PC-3 (cell line): ENCODE measurements around the gene CORO1C.

Source experiments
- CTCF ChIP-seq: fragments of 300-600 bp; sonication (generic); conservative IDR thresholded peaks from 2 replicates; pipeline ENCODE4 v1.5.1; 2017; ENCODE audit warnings: antibody characterized with exemption, low read depth, mild to moderate bottlenecking, low read length
- EZH2 ChIP-seq: fragments of 300-600 bp; sonication (generic); IDR thresholded peaks from one replicate; pipeline ENCODE4 v1.6.1; 2017; ENCODE audit warnings: antibody characterized with exemption, mild to moderate bottlenecking, low read length; ENCODE audit not compliant: unreplicated experiment

DNA sequence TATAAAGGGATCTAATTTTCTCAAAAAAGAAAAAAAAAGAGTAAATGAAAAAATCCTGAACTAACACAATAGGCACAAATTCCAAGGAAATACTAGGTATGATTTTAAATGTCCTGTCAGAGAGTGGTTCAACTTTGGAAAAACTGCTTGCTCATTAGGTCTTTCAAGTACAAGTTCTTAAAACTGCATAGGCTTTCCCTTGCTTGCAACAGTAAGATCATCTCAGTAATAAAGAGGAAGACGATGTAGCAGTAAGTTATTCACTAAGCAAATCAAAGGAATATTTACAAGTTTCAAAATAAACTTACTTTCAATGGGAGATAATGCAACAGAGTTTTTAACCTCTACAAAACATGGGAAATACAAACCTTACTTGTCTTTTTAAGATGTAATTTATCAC lies 21.6 kb downstream of the CORO1C start:
- TF ChIP-seq CTCF, result no peak
- TF ChIP-seq EZH2, result no peak
